HG03097 (cell line): ENCODE results near the gene USP30.
"Not testable (repeated sequence)": the region's sequence is repeated elsewhere in the genome, so short reads cannot be mapped to it uniquely, and the experiment has no call there.

Experiments
- ATAC-seq: cut with Tn5 transposase; IDR thresholded peaks from one replicate; pipeline ENCODE4 v1.9.1; 2021; ENCODE audit not compliant: unreplicated experiment, low FRiP score

Gene USP30

GRCh38 chr12:109049794-109050193 lies 2.6 kb upstream of the USP30 start:
- ATAC-seq = not testable (repeated sequence)

DNA sequence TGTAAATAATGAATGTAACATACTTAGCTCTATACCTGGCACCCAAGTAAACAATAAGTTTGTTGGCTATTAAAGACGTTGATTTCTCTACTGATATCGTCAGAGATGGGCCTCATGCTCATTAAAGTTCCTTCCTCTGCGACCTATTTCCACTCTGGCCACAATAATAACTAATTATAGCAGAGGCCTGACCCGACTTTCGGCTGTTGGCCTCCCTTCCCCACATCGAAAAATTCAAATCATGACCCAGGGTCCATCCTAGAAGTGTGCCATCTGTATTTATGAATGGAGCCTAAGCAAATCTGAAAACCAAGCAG lies 321 bp upstream of the USP30 start:
- ATAC-seq = no peak

GRCh38 chr12:109053382-109054123 lies 1.2 kb downstream of the USP30 start:
- ATAC-seq = peak; percentile 53

- ATAC-seq = not testable (repeated sequence)
Observed at GRCh38 chr12:109054124-109054513, 1.7 kb downstream of the USP30 start.

GRCh38 chr12:109054520-109054919 lies 2.1 kb downstream of the USP30 start:
- ATAC-seq = no peak

- ATAC-seq = no peak
Observed at GRCh38 chr12:109056891-109057290, 4.5 kb downstream of the USP30 start.

GRCh38 chr12:109057376-109057775 lies 5.0 kb downstream of the USP30 start:
- no peak for ATAC-seq

- ATAC-seq = no peak
Observed at GRCh38 chr12:109058773-109059172, 6.4 kb downstream of the USP30 start.

DNA sequence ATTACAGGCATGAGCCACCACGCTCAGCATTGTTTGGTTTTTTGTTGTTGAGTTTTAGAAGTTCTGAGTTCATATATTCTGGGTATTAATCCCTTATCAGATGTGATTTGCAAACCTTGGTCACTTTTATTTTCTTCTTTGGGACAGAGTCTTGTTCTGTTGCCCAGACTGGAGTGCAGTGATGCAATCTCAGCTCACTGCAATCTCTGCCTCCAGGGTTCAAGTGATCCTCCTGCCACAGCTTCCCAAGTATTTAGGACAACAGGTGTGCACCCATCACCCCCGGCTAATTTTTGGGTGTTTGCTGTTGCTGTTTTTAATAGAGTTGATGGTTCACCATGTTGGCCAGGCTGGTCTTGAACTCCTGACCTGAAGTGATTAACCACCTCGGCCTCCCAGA lies 11.8 kb downstream of the USP30 start:
- no peak for ATAC-seq

GRCh38 chr12:109065154-109065852 lies 12.9 kb downstream of the USP30 start:
- ATAC-seq = no peak

DNA sequence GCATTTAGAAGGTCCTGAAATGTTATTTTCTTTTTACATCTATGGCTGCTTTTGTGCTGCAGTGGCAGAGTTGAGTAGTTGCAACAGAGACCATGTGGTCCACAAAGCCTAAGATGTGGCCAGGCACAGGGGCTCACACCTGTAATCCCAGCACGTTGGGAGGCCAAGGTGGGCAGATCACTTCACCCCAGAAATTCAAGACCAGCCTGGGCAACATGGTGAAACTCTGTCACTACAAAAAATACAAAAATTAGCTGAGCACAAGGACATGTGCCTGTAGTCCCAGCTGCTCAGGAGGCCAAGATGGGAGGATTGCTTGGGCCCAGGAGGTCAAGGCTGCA lies 13.4 kb downstream of the USP30 start:
- ATAC-seq = no peak

DNA sequence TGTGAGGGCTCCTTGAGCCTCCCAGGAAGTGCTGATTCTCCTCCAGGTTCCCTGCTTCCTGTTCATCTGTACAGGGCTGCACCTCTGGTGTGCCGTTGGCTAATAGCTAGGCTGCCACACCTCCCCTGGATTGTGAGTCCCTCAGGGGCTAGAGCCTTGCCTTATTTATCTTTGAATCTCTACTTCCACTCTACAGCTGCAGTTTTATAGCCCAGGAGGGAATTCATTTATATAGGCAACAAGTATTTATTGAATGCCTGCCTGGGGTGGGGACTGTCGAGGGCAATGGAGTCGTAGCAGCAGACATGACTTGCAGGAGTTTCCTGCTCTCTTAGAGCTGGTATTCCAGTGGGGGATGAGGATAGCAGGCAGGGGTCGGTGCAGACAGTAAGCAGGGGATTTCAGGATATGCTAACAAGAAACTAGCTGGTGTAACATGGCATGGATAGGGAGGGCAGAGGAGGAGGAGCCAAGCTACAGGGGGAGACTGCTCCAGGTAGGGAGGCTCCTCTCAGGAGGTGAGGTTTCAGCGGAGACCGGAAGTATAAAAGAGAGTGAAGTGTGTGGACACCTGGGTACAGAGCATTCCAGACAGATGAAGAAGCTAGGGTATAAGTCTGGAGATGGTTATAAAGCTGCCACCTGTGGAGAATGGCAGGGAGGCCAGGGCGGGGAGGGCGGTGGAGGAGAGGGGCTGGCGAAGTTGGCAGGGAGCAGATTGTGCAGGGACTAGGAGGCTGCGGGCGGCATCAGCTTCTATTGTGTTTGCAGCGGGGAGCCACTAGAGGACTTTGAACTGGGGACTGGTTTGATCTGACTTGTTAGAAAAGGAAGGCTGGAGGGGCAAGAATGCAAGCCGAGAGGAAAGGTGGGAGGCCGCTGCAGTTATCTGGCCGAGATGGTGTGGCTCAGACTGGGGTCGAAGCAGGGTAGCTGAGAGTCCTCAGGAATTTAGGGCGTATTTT lies 17.2 kb downstream of the USP30 start:
- no peak for ATAC-seq

DNA sequence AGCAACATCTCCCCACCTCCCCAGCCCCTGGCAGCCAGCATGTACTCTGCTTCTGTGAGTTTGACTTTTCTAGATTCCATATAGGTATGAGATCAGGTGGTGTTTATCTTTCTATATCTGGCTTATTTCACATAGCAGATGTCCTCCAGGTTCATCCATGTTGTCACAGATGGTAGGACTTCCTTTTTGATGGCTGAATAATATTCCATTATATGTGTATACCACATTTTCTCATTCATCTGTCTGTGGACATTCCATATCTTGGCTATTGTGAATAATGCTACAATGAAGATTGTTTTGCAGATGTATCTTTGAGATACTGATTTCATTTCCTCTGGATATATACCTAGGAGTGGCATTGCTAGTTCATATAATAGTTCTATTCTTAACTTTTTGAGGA lies 22.5 kb downstream of the USP30 start:
- no peak for ATAC-seq

GRCh38 chr12:109082751-109083150 lies 30.4 kb downstream of the USP30 start:
- ATAC-seq = no peak

- ATAC-seq = no peak
Observed at GRCh38 chr12:109084425-109084824, 32.0 kb downstream of the USP30 start.

DNA sequence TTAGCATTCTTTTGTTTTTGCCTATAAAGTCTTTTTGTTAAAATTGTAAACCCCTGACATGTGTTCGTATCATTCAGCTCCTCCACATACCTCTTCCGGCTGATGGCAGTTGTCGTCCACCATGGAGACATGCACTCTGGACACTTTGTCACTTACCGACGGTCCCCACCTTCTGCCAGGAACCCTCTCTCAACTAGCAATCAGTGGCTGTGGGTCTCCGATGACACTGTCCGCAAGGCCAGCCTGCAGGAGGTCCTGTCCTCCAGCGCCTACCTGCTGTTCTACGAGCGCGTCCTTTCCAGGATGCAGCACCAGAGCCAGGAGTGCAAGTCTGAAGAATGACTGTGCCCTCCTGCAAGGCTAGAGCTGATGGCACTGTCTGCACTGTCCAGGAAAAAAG lies 33.2 kb downstream of the USP30 start:
- no peak for ATAC-seq

DNA sequence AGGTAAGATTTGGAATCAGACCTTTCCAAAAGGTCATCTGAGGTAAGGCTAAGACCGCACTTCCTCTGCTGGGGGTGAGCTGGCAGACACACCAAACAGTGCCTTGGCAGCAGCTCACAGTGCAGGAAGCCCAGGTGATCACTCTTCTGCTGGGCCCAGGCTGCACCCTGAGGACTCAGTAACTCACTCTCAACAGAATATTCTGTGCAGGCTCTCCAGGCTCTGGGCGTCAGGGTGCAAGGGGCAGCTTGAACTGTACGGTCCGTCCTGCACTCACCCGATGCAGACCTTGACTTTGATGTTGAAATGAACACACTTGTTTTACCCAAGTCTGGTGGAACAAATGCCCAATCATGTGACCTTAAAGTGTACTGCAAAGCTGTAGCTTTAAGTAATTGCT lies 34.9 kb downstream of the USP30 start:
- ATAC-seq = no peak

- ATAC-seq = no peak
Observed at GRCh38 chr12:109088818-109089217, 36.4 kb downstream of the USP30 start.

DNA sequence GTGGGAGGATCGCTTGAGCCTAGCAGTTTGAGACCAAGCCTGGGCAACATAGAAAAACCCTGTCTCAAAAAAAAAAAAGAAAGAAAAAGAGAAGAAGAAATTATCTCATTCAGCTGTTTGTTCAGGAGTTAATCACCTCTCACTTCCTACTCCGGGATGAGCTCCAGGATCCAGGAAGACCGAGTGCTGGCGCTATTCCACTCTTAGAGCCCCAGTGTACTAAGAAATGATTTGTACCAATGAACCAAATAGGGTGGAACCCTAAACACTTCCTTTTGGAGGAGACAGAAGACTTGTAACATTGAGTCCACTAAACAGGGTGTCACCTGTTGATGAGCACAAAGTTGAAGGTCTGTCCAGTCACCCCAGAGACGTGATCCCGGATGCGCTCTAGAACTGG lies 37.3 kb downstream of the USP30 start:
- no peak for ATAC-seq

DNA sequence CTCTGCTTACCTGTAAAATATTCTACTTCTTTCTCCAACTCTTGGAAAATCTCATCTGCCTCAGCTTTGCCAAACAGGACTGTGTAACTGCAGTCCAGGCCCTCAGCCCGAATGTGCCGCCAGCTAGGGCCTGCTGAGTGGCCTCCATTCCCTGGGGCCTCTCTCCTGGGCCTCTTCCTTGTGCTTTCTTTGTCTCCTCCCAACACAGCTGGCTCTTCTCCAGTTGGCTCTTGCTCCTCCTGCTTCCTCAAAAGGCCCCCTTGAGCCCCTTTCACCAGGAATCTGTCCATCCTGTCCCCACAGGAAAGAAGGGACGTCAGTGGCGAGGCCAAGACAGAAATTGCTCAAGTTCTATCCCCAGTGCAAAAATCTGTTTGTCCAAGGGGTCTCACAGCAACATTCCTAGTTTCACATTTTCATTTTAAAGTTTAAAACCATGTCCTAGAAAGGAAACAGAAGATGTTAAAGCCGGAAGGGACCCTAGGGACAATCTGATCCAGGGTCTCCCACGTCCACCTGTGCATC lies 40.2 kb downstream of the USP30 start:
- no peak for ATAC-seq
